OCI-LY1 (cell line): Measurements from ENCODE around the gene SHC4.

Experiments
- H2AFZ ChIP-seq: fragments of 200-600 bp; sonication (generic), shearing (Covaris generic); 2 replicates; pipeline ENCODE4 v1.6.0; 2014; ENCODE audit warnings: antibody characterized with exemption, mild to moderate bottlenecking, low read length
- H3F3A ChIP-seq: fragments of 200-600 bp; sonication (generic), shearing (Covaris generic); 2 replicates; pipeline ENCODE4 v1.6.0; 2014; ENCODE audit warnings: mild to moderate bottlenecking, antibody characterized with exemption, low read length, moderate library complexity; ENCODE audit not compliant: insufficient read depth
- H3K27ac ChIP-seq: fragments of 200-600 bp; sonication (generic); 2 replicates; pipeline ENCODE4 v1.5.1; 2014; ENCODE audit warnings: low read length, mixed run types, mild to moderate bottlenecking, low read depth; ENCODE audit not compliant: poor library complexity, severe bottlenecking
- H3K27me3 ChIP-seq: fragments of 200-600 bp; sonication (generic); 2 replicates; pipeline ENCODE4 v1.6.0; 2014; ENCODE audit warnings: antibody characterized with exemption, mild to moderate bottlenecking, low read length, moderate library complexity; ENCODE audit not compliant: insufficient read depth
- H3K36me3 ChIP-seq: fragments of 200-600 bp; sonication (generic); 2 replicates; pipeline ENCODE4 v1.6.1; 2014; ENCODE audit warnings: mild to moderate bottlenecking, antibody characterized with exemption, low read length, moderate library complexity, mixed read lengths; ENCODE audit not compliant: insufficient read depth
- H3K4me1 ChIP-seq: fragments of 200-600 bp; sonication (generic); 2 replicates; pipeline ENCODE4 v1.5.1; 2014; ENCODE audit warnings: mild to moderate bottlenecking, low read length, moderate library complexity; ENCODE audit not compliant: insufficient read depth, severe bottlenecking
- H3K4me2 ChIP-seq: fragments of 200-600 bp; sonication (generic), shearing (Covaris generic); 2 replicates; pipeline ENCODE4 v1.6.1; 2014; ENCODE audit warnings: low read length
- H3K4me3 ChIP-seq: fragments of 200-600 bp; sonication (generic); 2 replicates; pipeline ENCODE4 v1.5.1; 2014; ENCODE audit warnings: low read length, low read depth, mild to moderate bottlenecking, mixed read lengths; ENCODE audit not compliant: poor library complexity, severe bottlenecking
- H3K79me2 ChIP-seq: fragments of 200-600 bp; shearing (Covaris generic); 2 replicates; pipeline ENCODE4 v1.6.1; 2016; ENCODE audit warnings: mixed run types, low read length, mixed read lengths; ENCODE audit not compliant: insufficient read depth
- H3K9ac ChIP-seq: fragments of 200-600 bp; sonication (generic), shearing (Covaris generic); 2 replicates; pipeline ENCODE4 v1.6.1; 2014; ENCODE audit warnings: mild to moderate bottlenecking, low read length, mixed read lengths
- H3K9me2 ChIP-seq: fragments of 200-600 bp; sonication (generic), shearing (Covaris generic); 2 replicates; pipeline ENCODE4 v1.6.1; 2014; ENCODE audit warnings: low read depth, mild to moderate bottlenecking, low read length, mixed read lengths
- H3K9me3 ChIP-seq: fragments of 200-600 bp; shearing (Covaris generic); 2 replicates; pipeline ENCODE4 v1.6.1; 2014; ENCODE audit warnings: low read length, mixed read lengths
- H4K20me1 ChIP-seq: fragments of 200-600 bp; sonication (generic), shearing (Covaris generic); 2 replicates; pipeline ENCODE4 v1.6.0; 2016; ENCODE audit warnings: mild to moderate bottlenecking, low read length; ENCODE audit not compliant: insufficient read depth
- CTCF ChIP-seq: fragments of 200-600 bp; sonication (generic), shearing (Covaris generic); IDR thresholded peaks from 2 replicates; pipeline ENCODE4 v1.5.1; 2017; ENCODE audit warnings: mild to moderate bottlenecking, antibody characterized with exemption, low read length, moderate library complexity, mixed read lengths
- EZH2 ChIP-seq: fragments of 200-600 bp; sonication (generic), shearing (Covaris generic); IDR thresholded peaks from 2 replicates; pipeline ENCODE4 v1.8.0; 2017; ENCODE audit warnings: borderline replicate concordance, mixed run types, mild to moderate bottlenecking, antibody characterized with exemption, low read length, moderate library complexity, mixed read lengths

Gene SHC4

DNA sequence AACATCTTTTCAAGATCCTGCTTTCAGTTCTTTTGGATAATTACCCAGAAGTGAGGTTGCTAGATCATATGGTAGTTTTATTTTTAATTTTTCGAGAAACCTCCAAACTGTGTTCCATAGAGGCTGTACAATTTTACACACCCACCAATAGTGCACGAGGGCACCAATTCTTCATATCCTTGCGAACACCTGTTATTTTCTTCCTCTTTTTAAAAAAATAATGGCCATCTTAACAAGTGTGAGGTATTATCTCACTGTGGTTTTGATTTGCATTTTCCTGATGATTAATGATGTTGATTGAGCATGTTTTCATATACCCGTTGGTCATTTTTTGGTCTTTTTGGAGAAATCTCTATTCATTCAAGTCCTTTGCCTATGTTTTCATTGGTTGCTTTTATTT lies 135.2 kb downstream of the SHC4 start:
- Histone ChIP-seq H3K27ac (no peak overlapping the region), H3K4me3 (no peak overlapping the region), H3F3A (no peaks in the 10 kb centered on the region), H3K9me2 (no peaks in the 10 kb centered on the region), H3K36me3 (no peaks in the 10 kb centered on the region), H3K79me2 (no peaks in the 10 kb centered on the region), H2AFZ (no peak overlapping the region), H4K20me1 (no peaks in the 10 kb centered on the region), H3K9me3 (no peaks in the 10 kb centered on the region), H3K9ac (no peak overlapping the region), H3K27me3 (no peaks in the 10 kb centered on the region), H3K4me2 (no peak overlapping the region), H3K4me1 (no peaks in the 10 kb centered on the region)
- TF ChIP-seq CTCF (no peak), EZH2 (no peak)

- Histone ChIP-seq H3K79me2 (no peaks in the 10 kb centered on the region), H3K27me3 (no peaks in the 10 kb centered on the region; the same call in 1 of the 2 replicates), H3K4me3 (no peak overlapping the region), H3K27ac (no peak overlapping the region), H3K36me3 (no peaks in the 10 kb centered on the region; the same call in 1 of the 2 replicates), H2AFZ (no peak overlapping the region), H3K9ac (no peak overlapping the region), H4K20me1 (no peaks in the 10 kb centered on the region), H3F3A (no peaks in the 10 kb centered on the region), H3K4me2 (no peak overlapping the region), H3K9me2 (no peaks in the 10 kb centered on the region), H3K9me3 (no peaks in the 10 kb centered on the region), H3K4me1 (no peaks in the 10 kb centered on the region)
- TF ChIP-seq EZH2 = no peak
- TF ChIP-seq CTCF = no peak
Measured at GRCh38 chr15:48825075-48825474, 138.6 kb downstream of the SHC4 start.

DNA sequence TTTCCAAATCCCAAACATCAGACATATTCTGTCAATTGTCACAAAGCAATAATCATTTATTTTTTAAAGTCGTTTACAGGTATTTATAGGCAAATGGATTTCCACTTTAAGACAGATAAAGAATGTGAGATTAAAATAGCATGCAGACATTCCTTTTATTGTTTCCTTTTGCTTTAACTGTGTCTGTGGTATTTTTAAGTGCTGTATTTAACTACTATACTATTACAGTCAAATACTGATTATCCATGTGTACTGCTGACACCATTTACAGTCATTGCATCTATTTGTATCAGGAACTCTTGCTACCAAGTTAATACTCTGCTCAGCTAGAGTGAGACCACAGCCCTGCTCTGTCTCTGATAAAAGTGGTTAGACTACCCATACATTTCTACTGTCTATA lies 140.0 kb downstream of the SHC4 start:
- Histone ChIP-seq H3K27me3 (no peaks in the 10 kb centered on the region; the same call in 1 of the 2 replicates), H3K4me1 (no peaks in the 10 kb centered on the region), H3K36me3 (no peaks in the 10 kb centered on the region; the same call in 1 of the 2 replicates), H3K9me3 (no peaks in the 10 kb centered on the region), H2AFZ (no peak overlapping the region), H3K4me2 (no peak overlapping the region), H3K79me2 (no peaks in the 10 kb centered on the region), H3K27ac (no peak overlapping the region), H3K9ac (no peak overlapping the region), H4K20me1 (no peaks in the 10 kb centered on the region), H3F3A (no peaks in the 10 kb centered on the region), H3K4me3 (no peak overlapping the region), H3K9me2 (no peaks in the 10 kb centered on the region)
- TF ChIP-seq CTCF (no peak), EZH2 (no peak)
